Retina (tissue), 1 donor: ENCODE data around the gene IZUMO4.

Source experiments
- DNase-seq: peaks from one replicate; pipeline ENCODE4 v3.0.0-alpha.2; 2016

The IZUMO4 gene

DNA sequence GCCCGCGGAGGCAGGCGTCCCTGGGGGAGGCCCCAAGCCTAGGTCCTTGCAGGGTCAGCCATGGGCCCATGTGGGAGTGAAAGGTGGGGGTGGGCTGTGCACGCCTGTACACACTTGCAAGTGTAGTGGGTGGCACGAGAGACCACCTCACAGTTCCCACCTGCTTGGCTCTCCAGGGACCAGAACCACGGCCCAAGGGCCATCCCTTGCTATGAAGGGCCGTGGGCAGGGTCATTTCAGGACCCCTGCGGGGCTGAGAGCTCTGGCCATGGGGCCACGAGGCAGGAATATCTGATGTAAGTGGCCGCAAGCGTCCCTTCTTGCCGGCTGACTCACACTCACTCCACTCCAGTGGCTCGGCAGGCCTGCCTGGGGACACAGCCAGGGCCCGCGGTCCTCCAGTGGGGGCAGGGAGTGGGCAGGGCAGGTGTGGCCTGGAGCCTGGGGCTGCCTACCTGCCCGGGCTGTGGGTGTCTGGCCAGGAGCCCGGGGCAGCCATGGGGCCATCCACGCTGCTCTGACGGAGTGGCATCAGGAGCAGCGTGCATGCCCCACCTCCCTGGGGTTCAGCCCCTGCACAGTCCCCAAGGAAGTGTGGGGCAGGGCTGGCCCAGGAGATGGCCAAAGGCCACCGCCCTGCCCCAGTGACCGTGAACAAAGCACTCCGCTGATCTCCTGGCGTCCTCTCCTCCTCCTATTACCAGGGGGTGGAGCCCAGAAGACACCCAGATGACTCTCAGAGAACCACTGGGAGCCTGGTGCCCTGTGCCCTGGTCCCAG, 37.1 kb upstream of the IZUMO4 start:
- DNase-seq = peak; percentile 63

DNA sequence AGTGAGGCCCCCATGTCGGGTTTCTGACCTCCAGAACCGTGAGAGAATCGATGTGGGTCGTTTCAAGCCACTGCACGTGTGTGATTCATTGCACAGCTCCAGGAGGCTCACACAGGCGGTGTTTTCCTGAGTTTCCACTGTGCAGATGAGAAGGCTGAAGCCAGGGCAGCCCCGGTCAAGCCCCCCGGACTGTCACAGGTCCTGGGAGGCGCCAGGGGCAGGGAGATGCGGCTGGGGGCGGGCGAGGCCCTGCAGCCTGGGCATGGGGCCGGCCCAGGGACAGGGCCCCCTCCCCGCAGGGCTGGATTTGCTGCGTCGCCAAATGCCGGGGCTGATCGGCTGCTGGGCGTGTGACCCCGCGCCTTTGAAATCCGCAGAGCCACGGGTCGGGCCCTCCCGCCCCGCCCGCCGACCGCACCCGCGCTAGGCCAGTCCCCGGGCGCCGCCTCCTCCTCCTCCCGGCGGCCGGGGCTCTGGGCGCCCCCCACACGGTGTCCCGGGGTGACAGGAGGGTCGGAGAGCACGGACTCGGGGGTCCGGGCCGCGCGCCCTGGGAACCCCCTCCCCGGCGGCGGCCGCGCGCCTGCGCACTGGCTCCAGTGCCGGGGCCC, 35.7 kb upstream of the IZUMO4 start:
- peak; percentile 91 for DNase-seq

DNA sequence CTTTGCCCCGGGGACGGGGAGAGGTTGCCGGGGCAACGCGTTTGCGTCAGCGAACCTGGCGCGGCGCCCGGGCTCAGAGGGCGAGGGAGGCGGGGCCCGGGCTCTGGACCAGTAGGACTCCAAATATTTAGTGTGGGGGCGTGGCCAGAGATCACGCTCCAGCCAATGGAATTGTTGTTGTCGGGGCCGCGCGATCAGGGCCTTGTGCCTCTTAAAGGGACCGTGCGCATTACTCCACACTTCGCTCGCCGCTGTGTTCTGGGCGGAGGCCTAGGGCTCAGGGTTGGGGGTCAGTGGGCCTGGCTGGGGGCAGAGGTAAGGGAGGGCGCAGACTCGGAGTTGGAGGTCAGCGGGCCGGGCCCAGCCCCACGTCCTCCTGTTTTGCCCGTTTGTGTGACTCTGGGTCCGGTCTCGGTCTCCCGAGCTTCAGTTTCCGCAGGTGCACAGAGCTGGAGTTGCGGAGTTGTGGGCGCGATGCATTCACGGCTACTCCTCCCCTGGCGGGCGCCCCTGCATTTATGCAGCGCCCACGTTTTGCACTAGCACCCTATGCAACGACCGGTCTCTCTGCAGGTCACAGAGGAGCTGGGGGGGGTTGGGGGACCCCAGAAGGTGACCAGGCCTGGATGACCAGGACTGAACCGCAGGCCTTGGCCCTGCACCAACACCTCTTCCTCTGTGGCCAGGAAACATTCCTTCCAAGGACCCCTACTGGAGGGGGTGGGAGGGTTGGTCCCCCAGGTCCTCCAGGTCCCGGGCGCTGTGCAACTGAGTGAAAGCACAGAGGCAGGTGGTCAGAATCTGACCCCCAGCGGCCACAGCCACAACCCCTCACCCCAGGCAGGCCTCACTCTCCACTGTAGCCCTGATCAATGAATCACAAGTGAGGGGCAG, 35.0 kb upstream of the IZUMO4 start:
- peak; percentile 99 for DNase-seq

DNA sequence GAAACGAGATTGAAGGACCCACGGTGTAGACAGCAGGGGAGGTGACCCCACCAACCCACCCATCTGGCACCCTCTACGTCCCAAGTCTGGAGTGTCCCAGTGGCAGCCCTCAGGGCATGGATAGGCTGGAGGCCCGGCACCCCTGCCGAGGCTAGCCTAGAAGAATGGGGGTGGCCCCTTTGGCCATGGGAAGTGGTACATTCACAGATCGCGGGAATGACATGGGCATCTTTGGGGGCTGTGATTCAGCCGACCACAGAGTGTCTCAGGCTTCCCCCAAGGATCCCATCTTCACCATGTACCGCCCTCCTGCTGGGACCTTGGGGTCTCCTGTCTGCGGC, 34.4 kb upstream of the IZUMO4 start:
- DNase-seq = no peak

- no peak for DNase-seq
These were observed 33.9 kb upstream of the IZUMO4 start for GRCh38 chr19:2062770-2063169.

GRCh38 chr19:2063824-2064223, 32.9 kb upstream of the IZUMO4 start:
- DNase-seq = no peak

GRCh38 chr19:2064395-2064787, 32.3 kb upstream of the IZUMO4 start:
- no peak for DNase-seq

- DNase-seq = peak; percentile 84
These were observed 31.8 kb upstream of the IZUMO4 start for GRCh38 chr19:2064788-2065524.

- DNase-seq = no peak
These were observed 26.3 kb upstream of the IZUMO4 start for GRCh38 chr19:2070436-2070827.

DNA sequence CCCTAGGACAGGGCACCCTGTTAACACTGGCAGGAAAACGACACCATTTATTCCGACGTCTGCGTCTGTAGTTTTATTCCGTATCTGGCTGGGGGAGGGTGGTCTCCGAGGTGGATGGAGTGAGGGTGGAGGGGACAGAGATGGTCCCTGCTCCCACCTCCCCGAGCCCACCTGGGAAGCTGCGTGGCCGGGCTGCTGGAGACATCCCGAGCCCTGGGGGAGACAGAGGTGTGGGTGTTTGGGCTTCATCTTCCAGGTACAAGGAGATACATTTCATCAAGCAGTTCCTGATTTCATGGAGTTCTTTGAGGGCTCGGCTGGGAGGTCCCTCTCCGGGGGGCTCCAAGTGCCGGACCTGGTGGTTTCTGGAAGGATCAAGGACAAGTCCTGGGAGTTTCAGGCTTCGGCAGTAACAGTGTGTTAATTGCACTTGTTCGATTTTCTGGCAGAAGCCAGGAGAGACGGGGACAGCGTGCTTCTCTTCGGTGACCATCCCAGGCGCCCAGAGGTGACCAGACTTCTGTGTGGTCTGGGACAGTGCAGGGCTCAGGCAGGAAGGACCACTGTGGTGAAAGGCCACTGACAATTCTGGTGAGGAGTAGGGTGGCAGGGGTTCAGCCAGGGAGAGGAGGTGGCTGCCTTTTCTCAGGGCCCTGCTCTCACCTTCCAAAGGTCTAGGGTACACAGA, 25.6 kb upstream of the IZUMO4 start:
- DNase-seq = no peak

DNA sequence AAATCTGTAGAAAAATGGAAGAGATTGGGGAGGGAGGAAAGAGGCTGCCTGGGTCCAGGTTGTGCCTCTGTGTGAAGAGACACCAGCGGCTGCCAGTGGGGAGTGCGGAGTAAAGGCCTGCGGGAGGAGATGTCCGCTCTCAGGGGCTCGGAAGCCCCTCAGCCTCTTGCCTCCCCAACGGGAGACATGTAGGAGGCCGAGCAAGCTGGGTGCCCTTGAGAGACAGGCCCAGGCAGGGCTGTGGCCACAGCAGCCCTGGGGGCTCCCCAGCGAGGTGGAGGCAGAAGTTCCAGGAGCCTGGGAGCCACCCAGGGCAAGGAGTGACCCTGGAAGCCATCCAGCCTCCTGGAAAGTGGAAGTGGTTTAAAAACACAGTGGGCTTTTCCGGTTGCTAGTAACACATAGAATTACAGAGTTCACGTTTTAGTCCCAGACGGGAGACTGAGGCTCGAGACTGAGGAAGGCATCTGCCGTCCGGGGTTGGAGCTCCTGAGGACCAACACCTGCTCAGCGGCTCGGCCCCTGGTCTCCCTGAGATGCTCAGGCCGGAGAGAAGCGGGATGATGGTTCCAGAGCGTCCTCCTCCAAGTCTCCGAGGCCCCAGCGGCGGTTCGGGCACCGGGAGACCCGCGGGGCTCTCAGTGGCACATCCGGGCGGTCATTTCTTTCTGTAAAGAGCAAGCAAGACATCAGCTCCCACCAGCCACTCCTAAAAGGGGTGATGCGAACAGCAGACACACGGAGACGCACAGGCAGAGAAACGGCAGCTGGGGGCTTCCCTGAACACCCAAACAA, 23.8 kb upstream of the IZUMO4 start:
- no peak for DNase-seq

GRCh38 chr19:2076526-2076944, 20.2 kb upstream of the IZUMO4 start:
- no peak for DNase-seq

GRCh38 chr19:2077398-2077797, 19.3 kb upstream of the IZUMO4 start:
- no peak for DNase-seq

- DNase-seq = no peak
These were observed 18.7 kb upstream of the IZUMO4 start for GRCh38 chr19:2077833-2078619.

DNA sequence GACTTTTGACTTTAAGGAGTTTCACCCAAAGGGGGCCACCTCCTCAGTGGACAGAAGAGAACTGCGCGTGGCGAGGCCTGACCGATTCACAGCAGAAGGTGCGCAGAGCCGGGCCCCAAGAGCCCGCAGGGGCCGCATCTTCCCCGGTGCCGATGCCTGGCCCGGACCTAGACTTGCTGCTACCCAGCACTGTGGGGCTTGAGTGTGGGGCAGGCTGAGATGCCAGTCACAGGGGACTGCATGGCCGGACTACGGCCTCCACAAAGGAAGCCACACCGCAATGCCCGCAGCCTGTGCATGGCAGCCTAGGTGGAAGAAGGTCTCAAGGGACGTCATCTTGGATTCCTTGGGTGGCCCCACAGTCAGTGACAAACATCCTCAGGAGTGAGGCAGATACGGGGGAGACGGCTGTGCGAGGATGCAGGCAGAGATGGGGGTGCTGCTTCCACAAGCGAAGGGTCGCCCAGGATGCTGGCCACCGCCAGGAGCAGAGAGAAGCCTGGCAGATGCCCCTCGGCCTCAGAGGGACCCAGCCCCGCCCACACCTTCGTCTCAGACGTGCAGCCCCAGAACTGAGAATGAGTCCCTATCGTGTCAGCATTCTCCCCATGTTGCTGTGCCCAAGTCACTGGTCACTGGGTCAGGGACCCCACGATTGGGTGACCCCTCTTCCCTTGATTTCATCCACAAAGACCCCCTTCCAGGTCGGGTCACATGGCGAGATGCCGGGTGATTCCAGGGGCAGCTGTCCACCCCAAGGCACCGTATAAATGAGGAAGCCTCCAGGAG, 17.4 kb upstream of the IZUMO4 start:
- DNase-seq = no peak

DNA sequence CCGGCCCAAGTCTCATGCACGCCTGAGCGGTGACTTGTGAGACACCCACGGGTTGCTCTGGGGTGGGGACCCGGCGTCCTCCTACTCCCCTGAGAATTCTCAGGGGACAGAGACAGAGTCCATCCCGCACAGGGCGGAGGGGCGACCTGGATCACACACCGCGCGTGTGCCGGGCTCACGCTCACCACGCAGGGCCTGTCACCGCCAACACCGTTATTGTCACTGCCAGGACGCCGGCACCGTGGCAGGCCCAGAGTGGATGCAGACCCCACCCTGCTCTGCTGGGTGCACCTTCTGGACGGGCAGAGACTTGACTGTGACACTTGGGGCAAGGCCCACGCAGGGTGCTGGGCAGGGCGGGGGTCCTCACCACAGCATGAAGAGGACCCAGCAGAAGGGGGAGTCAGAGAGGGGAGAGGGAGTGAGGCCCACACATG, 16.8 kb upstream of the IZUMO4 start:
- DNase-seq = no peak

DNA sequence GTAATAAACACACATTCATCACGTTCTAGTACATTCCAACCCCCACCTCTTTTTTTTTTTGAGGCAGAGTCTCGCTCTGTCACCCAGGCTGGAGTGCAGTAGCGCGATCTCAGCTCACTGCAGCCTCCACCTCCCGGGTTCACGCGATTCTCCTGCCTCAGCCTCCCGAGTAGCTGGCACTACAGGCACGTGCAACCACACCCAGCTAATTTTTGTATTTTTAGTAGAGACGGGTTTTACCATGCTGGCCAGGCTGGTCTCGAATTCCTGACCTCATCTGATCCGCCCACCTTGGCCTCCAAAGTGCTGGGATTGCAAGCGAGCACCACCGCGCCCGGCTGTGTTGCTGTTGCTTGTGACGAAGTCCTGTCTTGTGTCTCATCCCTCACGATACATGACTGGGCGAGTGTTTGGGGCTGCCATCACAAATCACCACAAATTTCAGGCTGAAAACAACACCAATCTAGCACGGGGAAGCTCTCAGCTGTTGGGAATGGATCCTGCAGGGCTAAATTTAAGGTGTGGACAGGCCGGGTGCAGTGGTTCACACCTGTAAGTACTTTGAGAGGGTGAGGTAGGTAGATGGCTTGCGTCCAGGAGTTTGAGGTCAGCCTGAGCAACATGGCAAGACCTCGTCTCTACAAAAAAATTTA, 16.3 kb upstream of the IZUMO4 start:
- no peak for DNase-seq

- no peak for DNase-seq
These were observed 14.6 kb upstream of the IZUMO4 start for GRCh38 chr19:2081873-2082810.
